GM23248 (cell line): Measurements from ENCODE around the gene PGM2L1. TPM values are rescaled to one million over a fixed set of nuclear protein-coding genes. Genes with fewer than 3 reads are reported as not detected.

Experiments used
- DNase-seq: peaks from one replicate; pipeline ENCODE4 v3.0.0-alpha.2; 2015
- H2AFZ ChIP-seq: fragments of 200-600 bp; sonication (generic); 2 replicates; pipeline ENCODE4 v1.6.1; 2016; ENCODE audit warnings: antibody characterized with exemption
- H3F3A ChIP-seq: fragments of 200-600 bp; sonication (generic); 2 replicates; pipeline ENCODE4 v1.6.1; 2016; ENCODE audit warnings: mild to moderate bottlenecking, antibody characterized with exemption, mixed run types; ENCODE audit not compliant: insufficient read depth
- H3K27ac ChIP-seq: fragments of 200-600 bp; sonication (generic); 2 replicates; pipeline ENCODE4 v1.5.1; 2016; ENCODE audit warnings: mild to moderate bottlenecking
- H3K27me3 ChIP-seq: fragments of 200-600 bp; sonication (generic); replicated peaks from 2 replicates; pipeline ENCODE4 v1.6.1; 2016; ENCODE audit warnings: mild to moderate bottlenecking; ENCODE audit not compliant: insufficient read depth
- H3K36me3 ChIP-seq: fragments of 200-600 bp; sonication (generic); 2 replicates; pipeline ENCODE4 v1.6.1; 2016; ENCODE audit warnings: low read depth, mild to moderate bottlenecking
- H3K4me1 ChIP-seq: fragments of 200-600 bp; sonication (generic); 2 replicates; pipeline ENCODE4 v1.6.1; 2016; ENCODE audit warnings: mild to moderate bottlenecking; ENCODE audit not compliant: insufficient read depth
- H3K4me2 ChIP-seq: fragments of 200-600 bp; sonication (generic); one replicate; pipeline ENCODE4 v1.6.1; 2016; ENCODE audit warnings: mild to moderate bottlenecking; ENCODE audit not compliant: unreplicated experiment
- H3K4me3 ChIP-seq: fragments of 200-600 bp; sonication (generic); 2 replicates; pipeline ENCODE4 v1.5.1; 2016; ENCODE audit warnings: mild to moderate bottlenecking
- H3K79me2 ChIP-seq: fragments of 200-600 bp; sonication (generic); 2 replicates; pipeline ENCODE4 v1.6.1; 2016; ENCODE audit warnings: mild to moderate bottlenecking; ENCODE audit not compliant: insufficient read depth
- H3K9ac ChIP-seq: fragments of 200-600 bp; sonication (generic); 2 replicates; pipeline ENCODE4 v1.6.1; 2016; ENCODE audit warnings: mild to moderate bottlenecking
- H3K9me2 ChIP-seq: fragments of 200-600 bp; sonication (generic); 2 replicates; pipeline ENCODE4 v1.6.1; 2016; ENCODE audit warnings: mixed run types, mild to moderate bottlenecking, moderate library complexity; ENCODE audit not compliant: insufficient read depth
- H3K9me3 ChIP-seq: fragments of 200-600 bp; sonication (generic); one replicate; pipeline ENCODE4 v1.6.1; 2017; ENCODE audit warnings: low read depth
- H4K20me1 ChIP-seq: fragments of 200-600 bp; sonication (generic); 2 replicates; pipeline ENCODE4 v1.6.0; 2016; ENCODE audit not compliant: insufficient read depth
- EZH2 ChIP-seq: fragments of 200-600 bp; sonication (generic); IDR thresholded peaks from 2 replicates; pipeline ENCODE4 v1.6.1; 2018; ENCODE audit warnings: antibody characterized with exemption, mild to moderate bottlenecking; ENCODE audit not compliant: insufficient read depth, poor library complexity, severe bottlenecking
- EZH2phosphoT487 ChIP-seq: fragments of 200-600 bp; sonication (generic); IDR thresholded peaks from 2 replicates; pipeline ENCODE4 v1.6.1; 2018; ENCODE audit warnings: antibody characterized with exemption, moderate library complexity, mild to moderate bottlenecking, low read depth; ENCODE audit not compliant: insufficient read depth
- WGBS, 2 experiments: methylation state at CpG; one replicate each; pipeline ENCODE4 v1.1.6; 2015 to 2017; ENCODE audit warnings: low lambda C conversion rate in 2 of 2, low coverage in 1 of 2; ENCODE audit errors: missing lambda C conversion rate in 2 of 2; 5-methylcytosine and 5-hydroxymethylcytosine counted together
- in situ Hi-C: fragments of 300-500 bp; cut with MboI; formaldehyde crosslinking; loops from 2 replicates; pipeline ENCODE4 v1.15.0; 2020
- polyA plus RNA-seq: library from polyadenylated mRNA; unstranded; fragments of >200 nt; fragmentation: Nextera tagmentation; extraction: Ambion mirVana; gene quantifications from 2 replicates; pipeline ENCODE4 v1.2.1, GENCODE V29; 2016
- total RNA-seq: library from RNA; depleted of rRNA; stranded (reverse); fragments of >200 nt; shearing (Covaris generic); gene quantifications from 2 replicates; pipeline ENCODE4 v1.2.3, GENCODE V29; 2014

Gene PGM2L1
- total and polyA plus RNA-seq, 2 experiments from 2014 or later = 4.7 to 5.2 TPM

DNA sequence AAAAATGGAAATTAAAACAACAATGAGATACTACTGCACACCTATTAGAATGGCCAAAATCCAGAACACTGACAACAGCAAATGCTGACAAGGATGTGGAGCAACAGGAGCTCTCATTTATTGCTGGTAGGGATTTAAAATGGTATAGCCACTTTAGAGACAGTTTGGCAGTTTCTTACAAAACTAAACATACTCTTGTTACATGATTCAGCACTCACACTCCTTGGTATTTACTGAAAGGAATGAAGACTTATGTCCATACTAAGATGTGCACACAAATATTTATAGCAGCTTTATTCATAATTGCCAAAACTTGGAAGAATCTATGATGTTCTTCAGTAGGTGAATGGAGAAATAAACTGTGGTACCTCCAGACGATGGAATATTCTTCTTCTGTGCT lies 40.8 kb downstream of the PGM2L1 start:
- H3K27ac ChIP-seq = no peak overlapping the region
- no peaks in the 10 kb centered on the region for H3K9me3 ChIP-seq
- H3K4me2 ChIP-seq = no peak overlapping the region
- no peak for DNase-seq
- H3K4me1 ChIP-seq = no peaks in the 10 kb centered on the region
- H3K9me2 ChIP-seq = no peaks in the 10 kb centered on the region
- H3K27me3 ChIP-seq = no peaks in the 10 kb centered on the region
- no peak overlapping the region for H3K4me3 ChIP-seq
- no peak overlapping the region for H2AFZ ChIP-seq
- TF ChIP-seq EZH2 (no peak), EZH2phosphoT487 (no peak)
- H3K36me3 ChIP-seq = no peaks in the 10 kb centered on the region
- in situ Hi-C loops = no loop called here
- 93 to 100% methylated on average over 1 of the region's 1 CpG for WGBS, 2 experiments
- no peak overlapping the region for H3K9ac ChIP-seq
- no peaks in the 10 kb centered on the region for H3F3A ChIP-seq
- no peaks in the 10 kb centered on the region for H3K79me2 ChIP-seq
- H4K20me1 ChIP-seq = no peaks in the 10 kb centered on the region

DNA sequence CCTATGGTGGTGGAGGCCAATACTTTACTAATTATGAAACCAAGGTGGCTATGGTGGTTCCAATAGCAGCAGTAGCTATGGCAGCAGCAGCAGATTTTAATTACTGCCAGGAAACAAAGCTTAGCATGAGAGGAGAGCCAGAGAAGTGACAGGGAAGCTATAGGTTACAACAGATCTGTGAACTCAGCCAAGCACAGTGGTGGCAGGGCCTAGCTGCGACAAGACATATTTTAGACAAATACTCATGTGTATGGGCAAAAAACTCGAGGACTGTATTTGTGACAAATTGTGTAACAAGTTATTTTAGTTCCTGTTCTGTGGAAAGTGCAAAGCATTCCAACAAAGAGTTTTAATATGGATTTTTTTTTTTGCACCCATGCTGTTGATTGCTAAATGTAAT lies 42.6 kb downstream of the PGM2L1 start:
- H3K4me1 ChIP-seq = no peaks in the 10 kb centered on the region
- WGBS, 2 experiments = 69 to 70% methylated on average over 2 of the region's 2 CpGs
- no peak overlapping the region for H3K9ac ChIP-seq
- H4K20me1 ChIP-seq = no peaks in the 10 kb centered on the region
- in situ Hi-C loops = no loop called here
- H3F3A ChIP-seq = no peaks in the 10 kb centered on the region
- TF ChIP-seq EZH2phosphoT487 (no peak), EZH2 (no peak)
- no peaks in the 10 kb centered on the region for H3K36me3 ChIP-seq
- no peak overlapping the region for H3K27ac ChIP-seq
- H3K27me3 ChIP-seq = no peaks in the 10 kb centered on the region
- no peaks in the 10 kb centered on the region for H3K79me2 ChIP-seq
- no peak for DNase-seq
- H3K4me3 ChIP-seq = no peak overlapping the region
- no peaks in the 10 kb centered on the region for H3K9me2 ChIP-seq
- H3K4me2 ChIP-seq = no peak overlapping the region
- H3K9me3 ChIP-seq = no peaks in the 10 kb centered on the region
- H2AFZ ChIP-seq = no peak overlapping the region

DNA sequence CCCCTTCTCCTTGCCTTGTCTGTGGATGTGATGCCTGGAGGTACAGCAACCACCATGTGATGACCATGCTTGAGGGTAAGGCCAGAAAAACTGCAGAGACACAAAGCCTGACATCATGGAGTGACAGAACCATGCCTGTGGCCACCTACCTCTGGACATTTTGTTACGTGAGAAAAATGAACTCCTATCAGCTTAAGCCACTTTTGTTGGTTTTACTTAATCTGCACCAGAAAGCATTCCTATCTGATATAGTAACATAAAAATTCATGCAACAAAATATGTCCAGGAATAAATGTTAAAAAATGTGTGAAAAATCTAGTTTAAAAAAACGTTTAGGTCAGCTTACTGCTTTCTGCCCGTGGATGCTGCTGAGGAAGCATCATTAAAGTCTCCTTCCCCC lies 44.2 kb downstream of the PGM2L1 start:
- whole genome bisulfite sequencing, 2 experiments = 80 to 86% methylated on average over 3 of the region's 3 CpGs
- Histone ChIP-seq H3K4me3 (no peak overlapping the region), H3K9me3 (no peaks in the 10 kb centered on the region), H3K36me3 (no peaks in the 10 kb centered on the region), H3K9me2 (no peaks in the 10 kb centered on the region), H3K9ac (no peak overlapping the region), H3K4me1 (no peaks in the 10 kb centered on the region), H3K27ac (no peak overlapping the region), H3K27me3 (no peaks in the 10 kb centered on the region), H4K20me1 (no peaks in the 10 kb centered on the region), H3F3A (no peaks in the 10 kb centered on the region), H2AFZ (no peak overlapping the region), H3K79me2 (no peaks in the 10 kb centered on the region), H3K4me2 (no peak overlapping the region)
- DNase-seq = no peak
- in situ Hi-C loops = no loop called here
- no peak for TF ChIP-seq EZH2phosphoT487
- TF ChIP-seq EZH2 = no peak

DNA sequence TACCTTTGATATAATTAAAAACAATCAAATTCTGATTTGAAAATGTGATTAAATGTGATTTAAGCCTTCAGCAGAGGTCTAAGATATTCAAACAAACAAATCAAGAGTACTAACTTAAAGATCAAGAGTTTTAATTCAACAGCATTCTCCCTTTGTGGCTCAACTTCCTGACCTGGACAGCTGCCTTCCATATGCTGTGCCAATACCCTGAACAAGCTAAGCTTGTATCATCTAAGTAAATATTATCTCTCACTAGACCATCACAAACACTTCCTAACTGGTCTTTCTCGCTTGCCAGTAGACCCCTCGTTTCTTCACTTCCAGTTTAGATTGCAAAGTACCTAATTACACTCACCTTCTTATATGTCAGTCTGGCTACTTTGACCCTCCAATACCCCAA lies 50.9 kb downstream of the PGM2L1 start:
- Histone ChIP-seq H3F3A (no peaks in the 10 kb centered on the region), H4K20me1 (no peaks in the 10 kb centered on the region), H3K9ac (no peak overlapping the region), H3K4me1 (0 out of 2 replicates have a peak, but pooled peaks cover 7% of the 10 kb centered on the region), H3K9me2 (no peaks in the 10 kb centered on the region), H3K27ac (no peak overlapping the region), H3K27me3 (no peaks in the 10 kb centered on the region), H3K9me3 (no peaks in the 10 kb centered on the region), H3K4me2 (no peak overlapping the region), H2AFZ (no peak overlapping the region), H3K36me3 (0 out of 2 replicates have a peak, but pooled peaks cover 4% of the 10 kb centered on the region), H3K4me3 (no peak overlapping the region), H3K79me2 (no peaks in the 10 kb centered on the region)
- no peak for TF ChIP-seq EZH2phosphoT487
- no peak for TF ChIP-seq EZH2
- 76 to 82% methylated on average over 2 of the region's 2 CpGs for WGBS, 2 experiments
- in situ Hi-C loops = no loop called here
- peak; percentile 49 for DNase-seq

DNA sequence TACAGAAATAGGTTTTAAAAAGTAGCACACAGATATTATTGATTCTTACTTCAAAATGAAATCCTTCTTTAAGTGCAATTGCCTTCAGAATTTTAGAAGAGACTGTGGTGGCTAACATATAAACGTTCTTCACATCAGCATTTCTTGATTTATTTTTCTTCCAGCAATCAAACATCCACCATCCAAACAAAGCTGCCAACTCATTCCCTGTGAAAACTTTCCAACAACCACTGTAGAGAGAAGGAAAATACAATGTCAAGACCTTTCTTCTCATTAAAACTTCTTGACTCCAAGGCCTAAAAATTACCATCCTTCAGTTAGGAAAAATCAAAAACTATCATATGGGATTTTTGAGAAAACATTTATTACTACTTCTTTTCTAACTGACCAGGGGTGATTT lies 52.8 kb downstream of the PGM2L1 start:
- H2AFZ ChIP-seq = no peak overlapping the region
- in situ Hi-C loops = no loop called here
- H4K20me1 ChIP-seq = no peaks in the 10 kb centered on the region
- no peak for DNase-seq
- no peak overlapping the region for H3K4me3 ChIP-seq
- no peak overlapping the region for H3K4me2 ChIP-seq
- H3K9me2 ChIP-seq = no peaks in the 10 kb centered on the region
- no peaks in the 10 kb centered on the region for H3K9me3 ChIP-seq
- H3K27ac ChIP-seq = no peak overlapping the region
- 0 out of 2 replicates have a peak, but pooled peaks cover 7% of the 10 kb centered on the region for H3K4me1 ChIP-seq
- no peak overlapping the region for H3K9ac ChIP-seq
- H3K27me3 ChIP-seq = no peaks in the 10 kb centered on the region
- no peaks in the 10 kb centered on the region for H3F3A ChIP-seq
- H3K36me3 ChIP-seq = 0 out of 2 replicates have a peak, but pooled peaks cover 4% of the 10 kb centered on the region
- no peak for TF ChIP-seq EZH2
- no peak for TF ChIP-seq EZH2phosphoT487
- H3K79me2 ChIP-seq = no peaks in the 10 kb centered on the region
- WGBS, 2 experiments = 0 to 18% methylated on average over 1 of the region's 1 CpG
